Measurements from ENCODE around the gene NPTX1. TPM values are rescaled to one million over a fixed set of nuclear protein-coding genes. Genes with fewer than 3 reads are reported as not detected.

The NPTX1 gene
- total and polyA plus RNA-seq, 2 of the 13 experiments (the other 11 are each of a cell fraction or from before 2014, with no cell fraction given), result 0.01 TPM; not detected in 1

DNA sequence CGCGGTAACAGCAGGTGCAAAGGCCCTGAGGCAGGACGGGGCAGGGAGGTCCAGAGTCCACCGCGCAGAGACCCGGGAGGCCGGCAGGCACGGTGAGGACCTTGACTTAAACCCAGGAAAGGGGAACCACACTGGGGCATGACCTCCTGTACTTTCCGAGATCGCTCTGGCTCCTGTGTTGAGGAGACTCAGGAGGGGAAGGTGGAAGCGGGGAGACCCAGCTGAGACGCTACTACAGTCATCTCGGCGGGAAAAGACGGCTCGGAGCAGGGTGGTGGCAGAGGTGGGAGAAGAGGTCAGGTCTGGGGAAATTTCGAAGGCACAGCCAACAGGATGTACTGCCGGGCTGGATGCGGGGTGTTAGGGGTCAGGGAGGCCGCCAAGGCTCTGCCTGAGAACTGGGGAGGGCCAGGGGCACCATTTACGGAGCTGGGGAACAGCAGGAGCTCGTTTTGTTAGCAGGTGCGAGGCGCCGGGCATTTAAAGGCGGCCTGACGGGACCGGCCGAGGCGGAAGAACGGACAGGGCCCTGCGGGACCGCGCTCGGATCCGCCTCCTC, 22.3 kb downstream of the NPTX1 start (continued):
- TF ChIP-seq ZNF800 (CRISPR knock-in tag; IDR thresholded peaks at IDR 0.05), result no peak
- TF ChIP-seq, protein P1, sequence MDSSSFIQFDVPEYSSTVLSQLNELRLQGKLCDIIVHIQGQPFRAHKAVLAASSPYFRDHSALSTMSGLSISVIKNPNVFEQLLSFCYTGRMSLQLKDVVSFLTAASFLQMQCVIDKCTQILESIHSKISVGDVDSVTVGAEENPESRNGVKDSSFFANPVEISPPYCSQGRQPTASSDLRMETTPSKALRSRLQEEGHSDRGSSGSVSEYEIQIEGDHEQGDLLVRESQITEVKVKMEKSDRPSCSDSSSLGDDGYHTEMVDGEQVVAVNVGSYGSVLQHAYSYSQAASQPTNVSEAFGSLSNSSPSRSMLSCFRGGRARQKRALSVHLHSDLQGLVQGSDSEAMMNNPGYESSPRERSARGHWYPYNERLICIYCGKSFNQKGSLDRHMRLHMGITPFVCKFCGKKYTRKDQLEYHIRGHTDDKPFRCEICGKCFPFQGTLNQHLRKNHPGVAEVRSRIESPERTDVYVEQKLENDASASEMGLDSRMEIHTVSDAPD (CRISPR knock-in tag; IDR thresholded peaks at IDR 0.05), result no peak
- 0 out of 2 replicates have a peak, but pooled peaks have one; percentile 9 for TF ChIP-seq NCOA2 (CRISPR knock-in tag; IDR thresholded peaks at IDR 0.05)
- no peak for TF ChIP-seq EEA1 (CRISPR knock-in tag; IDR thresholded peaks at IDR 0.05; ENCODE audit: borderline replicate concordance)
- TF ChIP-seq STAT5B (CRISPR knock-in tag; IDR thresholded peaks at IDR 0.05), result no peak
- TF ChIP-seq ZNF460 (CRISPR knock-in tag; IDR thresholded peaks at IDR 0.05; ENCODE audit: borderline replicate concordance), result no peak
- TF ChIP-seq HNF1B (CRISPR knock-in tag; IDR thresholded peaks at IDR 0.05), result peak; percentile 4; the same call in 1 of the 2 replicates
- TF ChIP-seq SIX1 (CRISPR knock-in tag; IDR thresholded peaks at IDR 0.05; ENCODE audit: borderline replicate concordance), result no peak
- TF ChIP-seq SMAD3 (CRISPR knock-in tag; IDR thresholded peaks at IDR 0.05), result no peak
- no peak for TF ChIP-seq JUND (CRISPR knock-in tag; IDR thresholded peaks at IDR 0.05)
- no peak for TF ChIP-seq ZFAT (CRISPR knock-in tag; conservative IDR thresholded peaks at IDR 0.05)
- TF ChIP-seq FUBP1 (CRISPR knock-in tag; IDR thresholded peaks at IDR 0.05; ENCODE audit: borderline replicate concordance), result no peak
- TF ChIP-seq WIZ (CRISPR knock-in tag; IDR thresholded peaks at IDR 0.05), result no peak; the same call in 1 of the 2 replicates
- no peak for TF ChIP-seq KDM3A (CRISPR knock-in tag; IDR thresholded peaks at IDR 0.05; ENCODE audit: low read depth)
- TF ChIP-seq, protein P2, sequence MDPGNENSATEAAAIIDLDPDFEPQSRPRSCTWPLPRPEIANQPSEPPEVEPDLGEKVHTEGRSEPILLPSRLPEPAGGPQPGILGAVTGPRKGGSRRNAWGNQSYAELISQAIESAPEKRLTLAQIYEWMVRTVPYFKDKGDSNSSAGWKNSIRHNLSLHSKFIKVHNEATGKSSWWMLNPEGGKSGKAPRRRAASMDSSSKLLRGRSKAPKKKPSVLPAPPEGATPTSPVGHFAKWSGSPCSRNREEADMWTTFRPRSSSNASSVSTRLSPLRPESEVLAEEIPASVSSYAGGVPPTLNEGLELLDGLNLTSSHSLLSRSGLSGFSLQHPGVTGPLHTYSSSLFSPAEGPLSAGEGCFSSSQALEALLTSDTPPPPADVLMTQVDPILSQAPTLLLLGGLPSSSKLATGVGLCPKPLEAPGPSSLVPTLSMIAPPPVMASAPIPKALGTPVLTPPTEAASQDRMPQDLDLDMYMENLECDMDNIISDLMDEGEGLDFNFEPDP (CRISPR knock-in tag; conservative IDR thresholded peaks at IDR 0.05), result peak; percentile 95; the same call in 1 of the 2 replicates
- TF ChIP-seq ZNF850 (CRISPR knock-in tag; conservative IDR thresholded peaks at IDR 0.05), result no peak
- TF ChIP-seq ZNF720 (CRISPR knock-in tag; IDR thresholded peaks at IDR 0.05), result no peak
- 0 out of 2 replicates have a peak, but pooled peaks have one; percentile 19 for TF ChIP-seq ZNF619 (CRISPR knock-in tag; IDR thresholded peaks at IDR 0.05)
- TF ChIP-seq ZNF333 (CRISPR knock-in tag; IDR thresholded peaks at IDR 0.05; ENCODE audit: borderline replicate concordance), result no peak; the same call in 1 of the 2 replicates
- TF ChIP-seq ZNF761 (CRISPR knock-in tag; conservative IDR thresholded peaks at IDR 0.05), result no peak
- TF ChIP-seq NBN (conservative IDR thresholded peaks at IDR 0.05), result no peak
